NCI-H2081 treated with DMSO at 0.1 percent for 48 hours (cell line): Measurements from ENCODE around the gene PPP3CA.
"Not testable (repeated sequence)": the region's sequence is repeated elsewhere in the genome, so short reads cannot be mapped to it uniquely, and the experiment has no call there.

Source experiments
- DNase-seq: peaks from one replicate; lab custom pipeline; 2025; lab: John Stamatoyannopoulos, UW

The PPP3CA gene

GRCh38 chr4:101211146-101211553 is 136.2 kb downstream of the PPP3CA start:
- peak; percentile 15 for DNase-seq

- no peak for DNase-seq
Observed at GRCh38 chr4:101210331-101210730, 137.0 kb downstream of the PPP3CA start.

GRCh38 chr4:101208171-101208570 is 139.2 kb downstream of the PPP3CA start:
- DNase-seq, result no peak

GRCh38 chr4:101205916-101206315 is 141.4 kb downstream of the PPP3CA start:
- DNase-seq, result no peak

- no peak for DNase-seq
Observed at GRCh38 chr4:101201421-101201820, 145.9 kb downstream of the PPP3CA start.

GRCh38 chr4:101200561-101200960 is 146.8 kb downstream of the PPP3CA start:
- DNase-seq, result no peak

- no peak for DNase-seq
Observed at GRCh38 chr4:101199507-101200285, 147.6 kb downstream of the PPP3CA start.

- DNase-seq, result peak; percentile 71
Observed at GRCh38 chr4:101198682-101199339, 148.5 kb downstream of the PPP3CA start.

- no peak for DNase-seq
Observed at GRCh38 chr4:101197350-101197749, 150.0 kb downstream of the PPP3CA start.

- no peak for DNase-seq
Observed at GRCh38 chr4:101192244-101192643, 155.1 kb downstream of the PPP3CA start.

GRCh38 chr4:101191302-101192098 is 155.8 kb downstream of the PPP3CA start:
- DNase-seq, result no peak

GRCh38 chr4:101190751-101191150 is 156.6 kb downstream of the PPP3CA start:
- no peak for DNase-seq

- DNase-seq, result no peak
Observed at GRCh38 chr4:101188906-101189305, 158.4 kb downstream of the PPP3CA start.

GRCh38 chr4:101187841-101188240 is 159.5 kb downstream of the PPP3CA start:
- no peak for DNase-seq

GRCh38 chr4:101186567-101187184 is 160.7 kb downstream of the PPP3CA start:
- DNase-seq, result no peak

- DNase-seq, result no peak
Observed at GRCh38 chr4:101184668-101185067, 162.7 kb downstream of the PPP3CA start.

- DNase-seq, result no peak
Observed at GRCh38 chr4:101183666-101184373, 163.5 kb downstream of the PPP3CA start.

- no peak for DNase-seq
Observed at GRCh38 chr4:101183221-101183620, 164.1 kb downstream of the PPP3CA start.

- not testable (repeated sequence) for DNase-seq
Observed at GRCh38 chr4:101182688-101183087, 164.6 kb downstream of the PPP3CA start.

- DNase-seq, result no peak
Observed at GRCh38 chr4:101178731-101179130, 168.6 kb downstream of the PPP3CA start.

- DNase-seq, result no peak
Observed at GRCh38 chr4:101177154-101177553, 170.2 kb downstream of the PPP3CA start.
